Measurements from ENCODE around the gene HHATL.

DNA sequence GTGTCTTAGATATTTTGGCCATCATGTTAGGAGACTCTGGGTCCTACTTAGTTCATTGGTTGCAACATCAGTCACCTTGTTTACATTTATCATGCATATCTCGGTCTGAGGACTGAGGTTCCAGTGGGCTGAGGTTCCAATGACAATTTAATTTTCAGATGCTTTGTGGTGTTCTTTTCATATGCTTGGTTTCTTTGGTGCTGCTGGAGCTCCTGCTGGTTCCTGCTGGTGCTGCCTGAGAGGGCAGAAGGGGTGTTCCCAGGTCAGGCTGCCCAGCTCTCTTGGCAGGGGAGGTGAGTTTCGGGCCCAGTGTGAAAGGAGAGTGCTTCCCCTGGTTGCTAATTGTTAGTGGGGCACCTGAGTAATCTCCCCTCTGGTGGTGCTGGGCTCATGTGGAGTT is 24.2 kb downstream of the HHATL start:
- TF ChIP-seq, protein P1, sequence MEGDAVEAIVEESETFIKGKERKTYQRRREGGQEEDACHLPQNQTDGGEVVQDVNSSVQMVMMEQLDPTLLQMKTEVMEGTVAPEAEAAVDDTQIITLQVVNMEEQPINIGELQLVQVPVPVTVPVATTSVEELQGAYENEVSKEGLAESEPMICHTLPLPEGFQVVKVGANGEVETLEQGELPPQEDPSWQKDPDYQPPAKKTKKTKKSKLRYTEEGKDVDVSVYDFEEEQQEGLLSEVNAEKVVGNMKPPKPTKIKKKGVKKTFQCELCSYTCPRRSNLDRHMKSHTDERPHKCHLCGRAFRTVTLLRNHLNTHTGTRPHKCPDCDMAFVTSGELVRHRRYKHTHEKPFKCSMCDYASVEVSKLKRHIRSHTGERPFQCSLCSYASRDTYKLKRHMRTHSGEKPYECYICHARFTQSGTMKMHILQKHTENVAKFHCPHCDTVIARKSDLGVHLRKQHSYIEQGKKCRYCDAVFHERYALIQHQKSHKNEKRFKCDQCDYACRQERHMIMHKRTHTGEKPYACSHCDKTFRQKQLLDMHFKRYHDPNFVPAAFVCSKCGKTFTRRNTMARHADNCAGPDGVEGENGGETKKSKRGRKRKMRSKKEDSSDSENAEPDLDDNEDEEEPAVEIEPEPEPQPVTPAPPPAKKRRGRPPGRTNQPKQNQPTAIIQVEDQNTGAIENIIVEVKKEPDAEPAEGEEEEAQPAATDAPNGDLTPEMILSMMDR (IDR thresholded peaks at IDR 0.05; ENCODE audit: insufficient read depth, low read depth, low read length), result no peak
- TF ChIP-seq EZH2 (IDR thresholded peaks at IDR 0.05; ENCODE audit: insufficient read depth, low read length), result no peak
